SKM-1 (cell line): ENCODE measurements around the gene LRP2.

ENCODE experiments used
- DNase-seq: peaks from one replicate; lab custom pipeline; 2025; ENCODE audit not compliant: unreplicated experiment; lab: John Stamatoyannopoulos, UW

LRP2 gene

DNA sequence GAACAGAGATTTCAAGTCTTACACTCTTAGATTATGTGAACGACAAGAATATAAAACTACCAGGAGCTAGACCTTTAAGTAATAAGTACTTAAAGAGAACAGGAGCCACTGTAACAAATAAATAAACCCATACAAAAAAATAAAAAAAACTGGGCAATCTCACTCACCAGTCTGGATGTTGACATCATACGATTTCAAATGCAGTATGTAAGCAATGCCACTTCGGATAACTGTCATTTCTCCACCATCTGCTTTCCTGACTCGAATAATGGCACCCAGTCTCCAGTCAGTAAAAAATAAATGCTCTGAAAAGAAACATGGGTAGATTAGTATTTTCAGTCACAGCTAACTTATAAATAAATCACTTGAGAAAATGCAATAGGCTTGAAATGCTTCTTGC lies 115.1 kb downstream of the LRP2 start:
- no peak for DNase-seq

DNA sequence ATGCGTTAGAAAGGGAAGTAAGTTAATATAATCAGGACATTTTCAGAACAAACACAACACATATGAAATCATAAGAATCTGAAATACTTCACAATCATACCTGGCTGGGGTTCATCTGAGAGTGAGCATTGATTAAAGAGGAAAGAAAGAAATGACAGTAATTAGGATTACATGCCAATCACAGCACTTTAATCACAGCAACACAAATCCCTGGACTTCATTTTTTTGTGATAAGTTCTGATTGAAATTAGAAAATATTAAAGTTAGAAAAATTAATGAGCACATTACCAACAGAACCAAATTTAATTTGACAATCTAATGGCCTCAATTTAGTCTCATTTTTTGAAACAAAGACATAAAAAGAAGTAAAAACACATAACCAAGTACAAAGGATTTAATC lies 121.9 kb downstream of the LRP2 start:
- DNase-seq, result no peak

DNA sequence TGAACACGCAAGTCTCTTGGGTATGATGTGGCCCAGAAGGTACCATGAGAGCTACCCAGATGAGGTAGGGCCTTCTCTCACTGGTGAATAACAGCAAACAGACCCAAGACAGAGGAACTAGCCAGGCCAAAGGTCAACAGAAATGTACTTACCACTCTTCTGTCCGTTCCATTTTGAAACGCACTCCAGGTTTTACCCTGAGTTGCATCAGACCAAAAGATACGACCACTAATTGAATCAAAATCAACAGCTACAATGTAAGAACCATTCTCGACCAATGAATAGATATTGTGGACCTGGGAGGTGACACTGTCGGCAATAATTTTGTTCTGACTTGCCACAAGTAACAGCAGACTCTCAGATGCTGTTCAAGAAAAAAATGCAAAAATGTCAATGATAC lies 124.4 kb downstream of the LRP2 start:
- no peak for DNase-seq

DNA sequence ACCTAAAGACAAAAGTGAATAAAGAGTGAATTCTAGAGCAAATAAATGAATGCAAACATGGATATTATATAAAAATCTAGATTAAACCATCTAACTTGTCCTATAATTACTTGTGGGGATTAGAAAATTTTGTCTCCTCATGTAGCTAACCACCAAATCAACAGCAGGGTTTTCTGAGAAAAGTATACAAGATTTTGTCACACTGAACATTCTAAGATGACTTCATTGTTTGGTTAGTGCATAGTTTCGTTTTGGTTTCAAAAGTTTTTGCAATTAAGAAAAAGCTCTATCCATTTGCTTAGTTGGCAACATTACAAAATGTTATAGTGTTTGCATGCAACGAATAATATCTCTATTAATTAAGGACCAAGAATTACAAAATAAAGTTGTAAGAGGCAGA lies 125.0 kb downstream of the LRP2 start:
- DNase-seq, result no peak

DNA sequence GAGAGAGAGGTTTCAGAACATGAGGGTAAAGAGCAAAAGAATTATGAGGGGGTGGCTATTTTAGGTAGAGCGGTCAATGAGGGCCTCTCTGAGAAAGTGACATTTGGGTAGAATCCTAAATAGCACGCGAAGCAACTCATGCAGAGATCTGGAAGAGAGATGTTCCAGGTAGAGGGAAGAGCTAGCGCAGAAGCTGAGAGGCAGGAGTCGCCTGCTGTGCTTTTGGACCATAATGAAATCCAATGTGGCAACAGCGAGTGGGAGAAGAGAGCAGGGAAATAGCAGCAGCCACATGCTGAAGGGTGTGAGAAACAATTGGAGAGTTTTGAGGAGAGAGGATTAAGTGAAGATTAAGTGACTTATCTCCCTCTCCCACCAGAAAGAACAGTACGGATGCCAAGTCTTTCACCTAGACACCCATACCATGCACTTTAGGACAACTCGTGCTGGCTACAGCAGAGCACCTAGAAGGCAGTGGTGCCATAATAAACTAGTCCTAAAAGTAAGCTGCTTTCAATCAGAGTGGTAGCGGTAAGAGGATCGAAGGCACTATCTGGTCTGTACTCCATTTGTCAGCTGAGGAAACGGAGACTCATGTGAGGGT lies 129.7 kb downstream of the LRP2 start:
- no peak for DNase-seq

DNA sequence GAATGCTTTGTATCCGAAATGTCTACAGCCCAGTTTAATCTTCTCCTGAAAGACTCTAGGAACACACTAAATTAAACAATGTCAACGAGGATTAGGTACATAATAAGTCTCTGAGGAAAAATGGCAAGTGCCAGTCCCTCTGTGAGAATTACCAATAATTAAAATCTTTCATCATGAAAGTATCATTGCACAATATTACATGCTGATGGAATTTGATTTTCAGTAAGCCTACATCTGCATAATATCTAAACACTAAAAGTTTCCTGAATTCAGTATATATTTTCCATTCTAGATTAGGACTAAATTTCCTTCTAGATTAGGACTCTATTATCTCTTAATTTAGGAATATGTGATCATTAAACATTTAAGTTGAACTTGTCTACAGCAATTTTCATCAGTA lies 132.1 kb downstream of the LRP2 start:
- DNase-seq, result no peak

DNA sequence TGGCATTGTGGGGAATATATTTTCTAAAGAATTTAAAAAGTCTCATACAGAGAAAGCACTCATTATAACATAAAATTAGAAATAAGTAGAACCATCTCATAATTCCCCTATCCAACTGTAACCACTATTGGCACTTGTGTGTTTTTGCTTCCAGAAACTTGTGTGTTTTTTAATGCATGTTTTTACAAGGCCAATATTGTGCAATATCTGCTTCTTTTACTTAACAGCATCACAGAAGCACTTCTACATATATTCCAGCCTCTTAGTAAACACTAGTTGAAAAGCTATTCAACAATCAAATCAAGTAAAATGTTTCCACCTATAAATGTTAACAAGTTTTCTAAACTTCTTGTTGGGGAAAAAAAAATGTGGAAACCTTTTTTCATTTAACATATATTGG lies 132.7 kb downstream of the LRP2 start:
- DNase-seq, result no peak

DNA sequence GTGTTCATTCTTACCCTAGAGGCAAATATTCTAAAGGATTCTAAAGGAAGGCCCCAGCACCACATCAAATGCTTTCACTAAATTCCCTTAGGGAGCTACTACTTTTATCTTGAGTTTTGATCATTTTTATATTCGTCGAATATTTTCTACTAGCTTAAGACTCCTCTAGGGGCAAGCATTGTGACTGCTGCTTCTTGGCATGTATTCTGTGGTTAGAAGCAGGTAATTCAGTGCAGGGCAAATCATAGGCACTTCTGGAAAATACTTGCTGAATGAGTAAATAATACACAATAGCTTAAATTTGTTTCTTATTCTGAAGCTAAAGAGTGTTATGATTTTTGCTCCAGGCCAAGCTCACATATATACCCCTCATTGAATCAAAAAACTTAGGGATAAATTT lies 136.4 kb downstream of the LRP2 start:
- DNase-seq, result no peak

DNA sequence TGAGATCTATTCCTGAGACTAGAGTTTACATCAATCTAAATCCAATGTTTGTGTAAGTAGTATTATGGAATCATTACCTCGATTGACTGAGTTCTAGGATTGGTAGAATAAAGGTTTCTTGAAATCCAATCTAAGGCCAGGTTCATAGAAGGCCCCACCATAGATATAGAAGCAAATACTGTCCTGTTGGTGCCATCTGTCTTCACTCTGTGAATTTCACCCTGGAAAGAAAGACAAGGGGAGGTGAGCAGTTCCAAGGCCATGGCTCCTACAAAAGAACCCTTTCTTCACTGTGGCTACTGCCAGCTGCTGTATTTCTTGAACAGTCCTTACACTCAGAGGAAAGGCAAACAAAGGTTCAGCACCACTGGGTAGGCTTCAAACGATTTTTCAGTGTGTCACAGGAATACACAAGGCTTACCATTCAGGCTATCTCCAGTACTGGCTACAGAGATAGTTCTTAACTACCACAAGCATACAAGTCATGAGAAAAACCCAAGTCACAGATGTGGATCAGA lies 137.0 kb downstream of the LRP2 start:
- no peak for DNase-seq

DNA sequence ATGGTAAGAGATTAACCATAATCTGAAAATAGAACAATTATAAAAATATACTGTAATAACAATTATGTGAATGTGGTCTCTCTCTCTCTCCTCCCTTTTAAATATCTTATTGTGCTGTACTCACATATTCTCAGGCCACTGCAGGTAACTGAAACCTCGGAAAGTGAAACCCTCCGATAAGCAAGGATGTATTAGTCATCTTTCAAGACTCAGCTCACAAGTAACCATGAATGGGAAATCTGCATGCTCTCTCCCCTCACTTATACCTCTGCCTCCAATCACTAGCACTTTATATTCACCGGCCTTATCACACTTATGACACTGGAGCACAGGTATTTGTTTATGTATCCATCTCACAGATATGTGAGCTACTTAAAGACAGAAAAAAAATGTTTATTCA lies 139.7 kb downstream of the LRP2 start:
- DNase-seq, result no peak

DNA sequence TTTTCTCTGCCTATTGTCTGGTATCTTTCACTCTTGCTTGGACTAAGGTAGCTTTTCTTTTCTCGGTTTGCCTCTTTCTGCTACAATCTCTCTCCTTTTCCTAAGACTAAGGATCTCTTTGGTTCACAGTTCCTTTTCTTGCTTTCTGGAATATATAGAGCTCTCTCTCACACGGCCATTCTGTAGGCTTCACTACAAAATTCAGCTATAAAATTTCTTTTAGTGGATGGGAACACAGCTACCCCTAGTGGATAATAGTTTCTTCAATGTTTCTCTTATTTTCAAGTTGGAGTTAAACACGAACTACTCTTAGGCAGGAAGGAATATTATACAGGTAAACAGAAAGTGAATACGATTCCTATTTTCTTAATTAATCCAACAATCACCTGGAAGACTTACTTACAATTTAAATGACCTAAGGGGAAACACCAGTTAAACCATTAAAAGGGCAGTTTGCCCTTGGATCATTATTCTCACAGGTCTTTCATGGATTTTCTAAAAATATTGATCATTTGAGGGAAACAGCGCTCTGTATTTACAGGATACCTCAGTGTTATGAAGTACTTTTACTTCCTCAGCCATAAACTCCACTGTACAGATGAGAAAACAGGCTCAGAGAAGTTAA lies 140.5 kb downstream of the LRP2 start:
- DNase-seq, result no peak

DNA sequence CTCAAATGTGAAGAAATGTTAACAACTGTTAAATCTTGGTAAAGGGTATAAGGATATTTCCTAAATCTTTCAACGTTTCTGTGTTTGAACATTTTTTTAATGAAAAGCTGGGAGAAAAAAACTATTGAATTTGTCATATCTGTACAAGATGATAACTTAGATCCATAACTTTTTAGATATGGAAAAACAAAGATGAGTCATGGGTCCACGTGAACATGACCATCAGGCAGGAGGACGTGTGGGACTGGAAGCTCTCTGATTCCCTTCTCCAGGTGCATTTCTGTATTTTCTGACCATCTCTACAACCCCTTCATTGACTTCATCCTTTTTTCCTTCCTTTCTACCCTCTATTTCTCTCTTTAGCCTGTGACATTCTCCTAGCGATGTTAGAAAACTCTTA lies 151.4 kb downstream of the LRP2 start:
- DNase-seq, result no peak

DNA sequence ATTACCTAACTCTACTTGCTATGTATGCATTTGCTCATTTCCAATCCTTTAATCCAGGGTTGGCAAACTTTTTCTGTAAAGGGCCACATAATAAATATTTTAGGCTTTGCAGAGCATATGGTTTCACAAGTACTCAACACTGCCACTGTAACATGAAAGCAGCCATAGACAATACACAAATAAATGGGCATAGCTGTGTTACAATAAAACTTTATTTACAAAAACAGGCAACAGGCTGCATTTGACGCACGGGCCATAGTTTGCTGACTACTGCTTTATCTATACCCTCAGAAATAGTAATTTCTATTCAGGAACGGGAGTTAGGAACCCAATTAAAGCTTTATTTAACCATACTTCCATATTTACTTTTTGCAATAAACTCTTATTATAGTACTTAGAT lies 154.3 kb downstream of the LRP2 start:
- no peak for DNase-seq

DNA sequence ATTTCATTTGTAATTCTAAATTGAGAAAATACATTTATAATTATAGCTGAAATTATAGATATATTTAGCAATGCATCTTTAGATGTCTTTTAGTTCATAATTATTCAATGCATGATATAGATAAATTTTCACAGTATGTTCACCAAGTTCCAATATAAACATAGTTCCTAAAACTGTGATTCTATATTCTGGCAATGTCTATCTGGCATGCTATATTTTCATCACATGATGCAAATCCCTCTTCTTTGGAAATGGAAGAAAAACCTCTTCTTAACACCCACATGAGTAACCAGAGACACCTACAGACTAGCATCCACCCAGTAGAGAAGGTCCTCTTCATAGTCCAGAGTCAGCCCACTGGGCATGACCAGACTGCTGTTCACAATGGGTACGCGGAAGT lies 157.2 kb downstream of the LRP2 start:
- DNase-seq, result no peak

DNA sequence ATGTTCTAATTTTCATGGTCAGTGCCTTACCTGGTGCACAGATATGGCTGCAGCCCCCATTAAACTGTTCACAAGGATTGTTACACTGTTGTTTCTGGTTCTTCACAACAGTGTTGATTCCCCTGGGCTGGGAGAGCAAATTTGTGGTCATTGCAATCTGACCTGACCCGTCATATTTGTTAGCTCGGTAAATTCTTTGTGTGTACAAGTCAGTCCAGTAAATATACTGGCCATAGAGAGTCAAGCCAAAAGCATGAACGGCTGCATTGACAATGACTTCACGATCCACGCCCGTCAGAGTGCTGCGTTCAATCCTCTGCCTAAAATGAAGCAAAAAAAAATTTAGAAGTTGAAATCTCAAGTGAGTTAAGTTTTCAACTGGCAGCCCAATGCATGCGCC lies 158.4 kb downstream of the LRP2 start:
- no peak for DNase-seq

DNA sequence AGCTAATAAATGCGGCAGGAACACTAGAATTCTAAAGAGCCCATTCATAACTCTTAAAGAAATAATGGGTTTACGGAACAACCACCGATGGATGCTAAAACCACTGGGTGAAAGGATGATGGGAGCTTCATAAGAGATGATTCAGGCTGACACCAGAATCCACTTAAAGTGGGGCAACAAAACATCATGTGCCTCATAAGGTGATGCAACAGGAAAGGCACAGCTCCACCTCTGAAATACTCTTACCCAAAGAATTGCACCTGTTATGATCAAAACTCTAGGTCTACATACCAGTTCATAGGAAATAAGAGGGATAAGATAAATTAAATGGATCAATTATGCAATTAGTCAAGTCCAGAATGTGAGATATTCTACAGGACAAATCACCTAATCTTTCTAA lies 161.6 kb downstream of the LRP2 start:
- DNase-seq, result no peak

DNA sequence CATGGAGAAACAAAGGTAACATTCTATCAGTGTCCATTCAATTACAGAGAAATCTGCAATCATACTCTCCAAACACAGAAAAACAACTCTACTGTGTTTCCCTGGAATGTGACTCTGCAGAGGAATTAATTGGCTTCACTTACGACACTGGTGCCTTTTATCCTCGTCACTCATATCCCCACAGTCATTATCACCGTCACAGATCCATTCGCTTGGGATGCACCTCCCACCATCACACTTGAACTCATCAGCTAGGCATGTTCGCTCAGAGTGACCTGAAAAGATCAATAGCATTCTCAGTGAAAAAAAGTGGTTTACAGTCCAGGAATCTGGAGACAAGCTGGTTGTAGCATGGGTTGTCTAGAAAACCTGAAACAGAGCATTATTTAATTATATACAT lies 168.7 kb downstream of the LRP2 start:
- DNase-seq, result no peak

DNA sequence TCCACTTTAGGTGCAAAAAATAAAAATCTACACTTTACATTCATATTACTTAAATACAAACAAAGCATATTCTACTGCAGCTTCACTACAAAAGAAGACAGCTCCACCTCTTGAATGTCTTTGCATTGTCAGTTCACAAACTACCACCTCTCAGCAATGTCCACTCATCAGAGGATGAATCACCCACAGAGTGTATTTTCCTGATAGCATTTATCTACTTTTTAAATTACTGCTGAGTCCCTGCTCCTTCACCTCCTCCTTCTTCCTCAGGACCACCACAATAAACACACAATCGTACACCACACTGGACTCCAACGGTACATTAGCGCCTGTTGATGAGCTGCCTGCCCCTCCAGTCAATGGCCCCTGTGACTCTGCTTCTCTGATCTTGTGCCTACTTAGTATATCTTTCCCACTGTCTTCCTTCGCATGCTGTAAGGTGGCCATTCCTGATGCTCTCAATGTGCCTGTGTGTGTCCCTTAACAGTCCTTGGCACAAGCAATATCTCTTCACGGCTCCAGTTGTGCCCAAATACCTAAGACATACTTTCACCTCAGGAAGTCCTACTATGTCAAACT lies 172.0 kb downstream of the LRP2 start:
- no peak for DNase-seq

DNA sequence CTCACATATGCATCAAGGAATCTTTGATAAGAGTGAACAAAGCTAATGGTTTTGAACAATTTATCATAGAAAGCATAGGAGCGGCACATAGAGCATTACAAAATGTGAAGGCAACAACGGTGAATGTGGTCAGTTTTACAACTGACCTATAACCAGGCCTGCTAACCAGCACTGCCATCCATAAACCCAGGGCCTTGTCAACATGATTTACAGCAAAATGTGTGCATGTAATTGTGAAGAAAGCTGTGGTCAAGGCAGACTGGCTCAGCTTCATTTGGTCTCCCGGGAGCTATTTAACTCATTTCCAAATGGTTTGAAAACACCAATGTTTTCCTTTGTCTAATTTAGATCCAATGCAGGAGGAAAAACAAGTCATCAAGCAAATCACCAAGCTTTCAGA lies 173.2 kb downstream of the LRP2 start:
- DNase-seq, result no peak

DNA sequence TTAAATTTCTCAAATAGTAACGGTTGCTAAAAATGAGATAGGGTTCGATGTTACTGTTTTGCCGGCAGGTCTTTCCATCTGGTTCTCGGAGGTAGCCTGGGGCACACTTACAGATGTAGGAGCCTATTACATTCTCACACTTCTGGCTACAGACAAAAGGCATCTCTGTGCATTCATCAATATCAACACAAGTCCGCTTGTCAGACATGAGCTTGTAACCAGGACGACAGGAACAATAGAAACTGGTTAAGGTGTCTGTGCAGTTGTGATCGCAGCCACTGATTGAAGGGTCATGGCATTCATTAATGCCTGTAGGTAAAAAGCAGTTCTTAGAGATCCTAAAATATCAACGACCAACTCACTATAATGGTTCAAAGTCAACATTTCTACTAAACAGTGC lies 176.6 kb downstream of the LRP2 start:
- no peak for DNase-seq

DNA sequence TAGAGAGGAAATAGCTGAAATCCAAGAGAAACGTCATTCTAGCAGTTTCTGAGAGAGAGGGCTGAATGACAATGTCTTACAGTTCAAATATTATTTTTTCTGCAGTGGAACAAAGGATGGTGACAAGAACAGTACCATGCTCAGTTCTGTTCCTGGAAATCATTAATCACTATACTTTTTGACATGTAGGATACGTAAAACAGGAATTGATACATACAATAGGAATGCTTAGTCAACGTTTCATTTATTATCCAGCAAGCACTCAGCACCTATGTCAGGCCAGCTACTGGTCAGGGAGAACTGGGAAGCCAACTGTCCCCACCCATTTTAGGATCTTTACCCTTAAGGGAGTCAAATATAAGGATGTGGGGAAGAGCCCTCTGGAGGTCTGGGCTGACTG lies 178.3 kb downstream of the LRP2 start:
- no peak for DNase-seq

DNA sequence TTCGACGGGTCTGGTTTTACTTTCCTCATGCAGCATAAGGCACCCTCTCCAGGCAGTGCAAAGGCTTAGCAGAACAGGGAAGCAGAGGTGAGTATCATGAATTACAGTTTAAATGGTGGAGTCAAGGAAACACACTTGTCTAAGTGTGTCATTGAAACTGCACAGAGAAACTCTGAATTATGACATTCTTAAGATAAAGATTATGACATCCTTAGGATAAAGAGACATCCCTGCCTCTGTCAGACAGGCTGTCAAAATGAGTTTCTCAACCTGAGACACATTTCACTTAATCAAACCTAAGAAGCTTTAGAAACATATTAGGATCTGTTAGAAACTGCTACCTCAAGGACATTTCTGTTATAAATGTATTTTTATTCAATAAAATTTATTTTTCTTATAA lies 179.8 kb downstream of the LRP2 start:
- no peak for DNase-seq
